ENCODE data around the gene PLEKHM1.

The PLEKHM1 gene

DNA sequence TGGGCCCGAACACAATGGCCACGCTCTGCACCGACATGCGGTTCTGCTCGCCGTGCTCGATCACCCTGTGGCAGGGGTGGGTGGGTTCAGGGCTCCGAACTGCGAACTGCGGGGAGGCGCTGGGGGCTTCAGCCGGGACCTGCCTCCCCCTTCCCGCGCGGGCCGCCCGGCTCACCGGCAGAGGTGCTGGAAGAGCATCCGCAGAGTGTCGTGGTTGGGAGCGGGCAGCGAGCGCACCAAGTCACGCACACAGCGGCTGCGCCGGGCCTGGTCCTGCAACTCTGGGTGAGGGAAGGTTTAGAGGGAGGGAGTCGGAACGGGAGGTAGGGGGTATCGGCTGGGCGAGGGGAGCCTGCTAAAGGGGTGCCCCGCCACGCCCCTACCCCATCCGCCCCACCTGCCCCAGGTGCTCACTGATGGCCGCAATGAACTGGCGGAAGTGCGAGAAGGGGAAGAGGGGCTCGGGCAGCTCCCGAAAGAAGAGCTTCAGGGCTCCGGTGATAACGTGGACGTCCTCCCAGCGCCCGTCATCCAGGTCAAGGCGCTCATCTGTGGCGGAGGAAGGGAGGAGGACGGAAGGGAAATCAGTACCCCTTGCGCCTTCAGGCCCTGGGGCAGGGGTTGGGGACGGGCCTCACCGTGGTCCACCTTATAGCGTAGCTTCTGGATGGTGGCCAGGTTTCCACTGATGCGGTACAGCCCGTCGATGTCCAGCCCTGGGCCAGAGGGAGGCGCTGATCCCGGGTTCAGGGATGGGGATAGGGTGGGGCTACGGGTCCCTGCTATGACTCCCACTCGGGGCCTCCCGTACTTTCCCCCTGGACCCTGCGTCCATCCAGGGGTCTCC, 94.7 kb downstream of the PLEKHM1 start:
- DNase-seq, result no peak

DNA sequence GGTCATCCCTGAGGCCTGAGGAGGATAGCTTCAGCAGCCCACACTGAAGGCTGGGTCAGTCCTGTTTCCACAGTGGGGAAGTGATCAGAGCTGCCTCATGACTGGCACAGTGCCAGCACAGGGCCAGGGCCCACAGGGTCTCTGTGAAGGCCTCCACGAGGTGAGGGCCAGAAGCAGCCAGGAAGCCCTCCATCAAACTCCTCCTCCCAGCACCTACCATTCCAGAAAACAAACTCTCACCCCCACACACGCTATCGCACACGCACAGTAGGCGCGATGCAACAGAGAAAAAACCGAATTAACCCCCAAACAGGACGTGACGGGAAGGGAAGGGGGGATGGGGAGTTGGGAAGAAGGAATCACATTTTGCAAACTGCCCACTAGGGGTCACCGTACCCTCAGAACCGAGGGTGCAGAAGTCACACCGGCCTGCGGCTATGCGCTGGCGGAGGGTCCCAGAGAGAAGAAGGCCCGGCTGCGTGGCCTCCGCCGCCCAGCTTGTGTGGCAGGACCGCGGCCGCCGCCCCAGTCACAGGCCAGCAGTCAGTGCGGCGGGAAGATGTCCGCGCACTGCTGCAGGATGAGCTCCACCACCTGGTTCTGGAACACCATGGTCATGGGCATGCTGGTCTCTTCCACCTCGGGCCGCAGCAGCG, 95.5 kb downstream of the PLEKHM1 start:
- DNase-seq, result no peak

DNA sequence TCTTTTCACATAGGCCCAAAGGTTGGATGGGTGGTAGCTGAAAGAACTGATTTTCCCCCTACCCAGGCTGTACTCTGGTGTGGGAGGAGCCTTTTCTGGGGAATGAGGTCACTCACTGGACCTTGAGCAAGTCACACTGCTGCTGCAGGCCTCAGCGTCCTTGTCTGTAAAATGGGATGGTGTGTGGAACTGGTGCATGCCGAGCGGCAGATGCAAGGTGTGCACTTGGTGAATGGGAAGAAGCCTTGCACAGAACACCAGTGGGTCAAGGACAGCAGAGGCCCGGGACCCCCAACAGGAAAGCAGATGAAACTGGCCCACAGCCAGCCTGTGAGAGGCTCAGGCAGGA, 96.0 kb downstream of the PLEKHM1 start:
- no peak for DNase-seq

DNA sequence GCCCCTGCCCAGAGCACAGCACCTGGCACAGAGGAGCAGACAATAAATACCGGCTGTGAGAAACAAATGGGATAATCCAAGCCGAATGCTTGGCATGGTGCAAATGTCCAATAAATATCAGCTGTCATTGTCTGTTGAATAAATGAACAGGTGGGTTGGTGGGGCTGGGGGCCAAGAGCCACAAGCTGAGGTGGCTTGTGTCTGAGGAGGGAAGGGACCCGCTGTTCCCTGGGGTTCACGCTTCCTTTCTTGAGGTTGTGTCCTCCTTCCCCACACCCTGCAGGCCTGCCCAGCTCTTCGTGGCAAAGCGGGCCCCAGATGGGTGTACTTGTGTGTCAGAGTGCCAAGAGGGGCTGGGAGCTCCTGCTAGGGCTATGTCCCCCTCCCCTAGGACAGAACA, 96.4 kb downstream of the PLEKHM1 start:
- DNase-seq, result no peak

DNA sequence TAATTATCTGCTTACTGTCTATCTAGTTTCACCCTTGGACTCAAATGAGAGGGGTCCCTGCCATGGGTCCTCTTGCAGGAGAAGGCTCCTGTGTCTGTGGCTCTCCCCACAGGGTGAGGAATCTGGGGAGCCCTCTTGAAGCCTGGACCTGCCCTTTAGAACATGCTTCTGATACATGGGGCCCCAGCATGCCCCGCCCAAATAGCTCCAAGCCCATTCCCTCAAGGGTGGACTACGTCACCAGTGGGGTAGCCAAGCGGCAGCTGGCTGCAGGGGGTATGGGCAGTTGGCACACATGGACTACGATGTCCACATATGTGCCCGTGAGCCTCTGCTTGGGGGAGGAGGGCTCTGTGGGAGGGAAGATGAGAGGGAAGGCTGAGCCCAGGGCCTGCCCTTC, 97.1 kb downstream of the PLEKHM1 start:
- DNase-seq, result no peak

DNA sequence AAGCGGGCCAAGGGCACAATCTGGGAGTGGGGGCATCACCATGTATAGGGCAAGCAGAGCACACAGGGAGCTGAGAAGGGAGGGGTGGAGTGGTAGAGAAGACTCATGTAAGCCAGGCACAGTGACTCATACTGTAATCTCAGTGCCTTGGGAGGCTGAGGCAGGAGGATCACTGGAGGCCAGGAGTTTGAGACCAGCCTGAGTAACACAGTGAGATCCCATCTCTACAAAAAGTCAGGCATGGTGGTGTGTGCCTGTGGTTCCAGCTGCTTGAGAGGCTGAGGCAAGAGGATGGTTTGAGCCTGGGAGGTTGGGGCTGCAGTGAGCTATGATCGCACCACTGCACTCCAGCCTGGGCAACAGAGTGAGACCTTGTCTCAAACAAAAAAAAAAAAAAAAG, 98.6 kb downstream of the PLEKHM1 start:
- no peak for DNase-seq

DNA sequence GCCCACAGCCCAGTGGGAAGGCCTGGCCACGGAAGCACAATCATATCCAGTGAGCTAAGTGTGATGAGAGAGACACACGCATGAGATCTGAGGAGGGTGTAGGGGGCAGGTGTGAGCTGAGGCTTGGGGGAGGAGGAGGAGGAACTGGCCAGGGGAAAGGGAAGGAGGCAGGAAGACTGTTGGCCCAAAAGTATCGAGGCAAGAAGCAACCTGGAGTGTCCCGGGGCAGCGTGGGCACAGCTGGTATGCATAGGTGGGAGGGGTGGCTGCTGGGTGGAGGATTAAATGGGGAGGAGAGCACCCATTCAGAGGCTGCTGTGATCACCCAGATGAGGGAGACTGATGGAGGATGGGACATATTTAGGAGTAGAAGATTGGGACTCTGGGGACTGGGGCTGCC, 99.2 kb downstream of the PLEKHM1 start:
- no peak for DNase-seq

DNA sequence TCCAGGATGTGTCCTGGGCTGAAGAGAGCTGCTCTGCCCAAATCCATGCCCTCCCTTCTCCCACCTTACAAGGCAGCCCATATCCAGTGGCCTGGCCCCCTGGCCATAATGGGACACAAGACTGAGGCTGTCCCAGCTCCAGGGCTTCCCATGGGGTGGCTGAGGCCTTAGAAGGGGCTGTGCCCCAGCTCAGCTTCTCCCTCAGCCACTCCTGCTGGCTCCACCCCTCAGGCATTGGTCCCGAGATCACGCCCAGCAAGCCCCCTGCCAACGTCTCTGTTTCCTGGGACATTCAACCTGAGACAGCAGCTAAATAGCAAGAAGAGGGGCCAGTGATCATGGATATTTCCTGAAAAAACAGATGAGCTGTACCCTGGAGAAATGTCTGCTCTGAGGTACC, 101.2 kb downstream of the PLEKHM1 start:
- DNase-seq, result no peak

DNA sequence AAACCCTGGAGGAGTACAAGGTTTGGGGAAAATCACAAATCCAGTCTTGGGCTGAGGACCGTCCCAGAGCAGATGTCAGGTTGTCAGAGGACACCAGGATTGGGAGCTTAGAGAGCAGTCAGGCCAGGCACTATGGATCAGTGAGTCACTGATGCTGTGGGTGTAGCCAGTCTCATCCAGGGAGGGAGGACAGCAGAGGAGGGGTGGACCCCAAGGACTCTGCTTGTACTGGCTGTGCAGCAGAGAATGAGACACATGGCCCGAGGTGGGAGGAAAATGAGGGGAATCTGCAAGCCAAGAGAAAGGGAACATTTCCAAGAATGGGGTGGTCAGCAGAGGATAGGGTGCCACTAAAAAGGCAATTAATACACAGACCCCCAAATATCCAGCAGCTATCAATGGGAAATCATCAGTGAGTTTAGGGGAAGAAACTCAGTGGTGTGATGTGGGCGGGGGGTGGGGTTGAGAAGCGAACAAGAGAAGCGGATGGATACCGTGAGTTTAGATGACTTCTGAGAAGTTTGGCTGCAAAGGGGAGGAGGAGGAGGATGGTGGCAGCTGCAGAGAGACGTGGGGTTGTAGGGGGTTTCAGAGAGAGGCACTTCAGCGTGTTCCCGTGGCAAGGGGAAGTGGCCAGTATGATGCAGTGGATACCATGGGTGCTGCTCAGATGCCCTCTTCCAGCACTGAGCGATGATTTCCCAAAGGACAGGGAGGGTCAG, 101.8 kb downstream of the PLEKHM1 start:
- DNase-seq, result no peak

DNA sequence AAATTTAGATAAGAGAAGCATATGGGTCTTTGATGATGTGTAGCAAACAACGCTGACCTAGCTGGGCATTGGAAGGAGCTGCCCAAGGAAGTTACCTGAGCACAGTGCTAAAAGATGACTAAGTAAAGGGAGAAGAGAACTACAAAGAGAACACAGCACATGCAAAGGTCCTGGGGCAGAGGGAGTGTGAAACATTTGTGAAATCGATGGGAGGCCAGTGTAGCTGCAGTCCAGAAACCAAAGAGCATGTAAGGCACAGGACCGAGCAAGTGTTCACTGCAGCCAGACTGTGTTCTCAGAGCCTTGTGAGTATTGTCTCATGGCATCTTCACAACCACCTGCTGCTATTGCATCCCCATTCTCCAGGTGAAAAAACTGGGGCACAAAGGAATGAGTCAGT, 102.8 kb downstream of the PLEKHM1 start:
- no peak for DNase-seq

DNA sequence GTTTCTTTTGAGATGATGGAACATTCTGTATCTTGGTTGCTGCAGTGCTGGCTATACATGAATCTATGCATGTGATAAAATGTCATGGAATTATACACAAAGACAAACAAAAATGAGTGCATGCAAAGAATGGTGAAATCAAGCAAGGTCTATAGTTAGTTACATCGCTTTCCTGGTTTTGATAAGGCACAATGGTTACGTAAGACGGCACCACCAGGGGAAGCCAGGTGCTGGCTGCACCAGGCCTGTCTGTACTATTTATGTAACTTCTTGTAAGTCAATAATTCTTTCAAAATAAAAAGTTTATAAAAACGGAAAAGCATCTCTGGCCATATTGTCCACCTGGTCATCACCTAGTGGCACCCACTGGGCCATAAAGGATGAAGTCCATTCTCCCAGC, 104.3 kb downstream of the PLEKHM1 start:
- no peak for DNase-seq

Measured in cortex of kidney (tissue), 1 donor.